Jurkat, Clone E6-1 (cell line): ENCODE data around the gene FGGY. TPM values are rescaled to one million over a fixed set of nuclear protein-coding genes. Genes with fewer than 3 reads are reported as not detected.
A peak's percentile ranks its signal among the peaks of the same experiment; 100 is the strongest.
"Not testable (repeated sequence)": the region's sequence is repeated elsewhere in the genome, so short reads cannot be mapped to it uniquely, and the experiment has no call there.

ENCODE experiments used
- DNase-seq: peaks from one replicate; pipeline ENCODE4 v3.0.0-alpha.2; 2011; ENCODE audit warnings: low read depth, low spot score
- H3K4me3 ChIP-seq: 2 replicates; pipeline ENCODE4 v1.5.1; 2011; ENCODE audit warnings: mild to moderate bottlenecking, low read length, control low read depth, moderate library complexity
- polyA plus RNA-seq: library from polyadenylated mRNA; unstranded; fragments of >200 nt; gene quantifications from one replicate; pipeline ENCODE4 v1.2.1, GENCODE V29; 2012; ENCODE audit warnings: missing spikeins; ENCODE audit not compliant: insufficient read length, insufficient read depth

Gene FGGY, protein sequence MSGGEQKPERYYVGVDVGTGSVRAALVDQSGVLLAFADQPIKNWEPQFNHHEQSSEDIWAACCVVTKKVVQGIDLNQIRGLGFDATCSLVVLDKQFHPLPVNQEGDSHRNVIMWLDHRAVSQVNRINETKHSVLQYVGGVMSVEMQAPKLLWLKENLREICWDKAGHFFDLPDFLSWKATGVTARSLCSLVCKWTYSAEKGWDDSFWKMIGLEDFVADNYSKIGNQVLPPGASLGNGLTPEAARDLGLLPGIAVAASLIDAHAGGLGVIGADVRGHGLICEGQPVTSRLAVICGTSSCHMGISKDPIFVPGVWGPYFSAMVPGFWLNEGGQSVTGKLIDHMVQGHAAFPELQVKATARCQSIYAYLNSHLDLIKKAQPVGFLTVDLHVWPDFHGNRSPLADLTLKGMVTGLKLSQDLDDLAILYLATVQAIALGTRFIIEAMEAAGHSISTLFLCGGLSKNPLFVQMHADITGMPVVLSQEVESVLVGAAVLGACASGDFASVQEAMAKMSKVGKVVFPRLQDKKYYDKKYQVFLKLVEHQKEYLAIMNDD
- 22.1 TPM for polyA plus RNA-seq

DNA sequence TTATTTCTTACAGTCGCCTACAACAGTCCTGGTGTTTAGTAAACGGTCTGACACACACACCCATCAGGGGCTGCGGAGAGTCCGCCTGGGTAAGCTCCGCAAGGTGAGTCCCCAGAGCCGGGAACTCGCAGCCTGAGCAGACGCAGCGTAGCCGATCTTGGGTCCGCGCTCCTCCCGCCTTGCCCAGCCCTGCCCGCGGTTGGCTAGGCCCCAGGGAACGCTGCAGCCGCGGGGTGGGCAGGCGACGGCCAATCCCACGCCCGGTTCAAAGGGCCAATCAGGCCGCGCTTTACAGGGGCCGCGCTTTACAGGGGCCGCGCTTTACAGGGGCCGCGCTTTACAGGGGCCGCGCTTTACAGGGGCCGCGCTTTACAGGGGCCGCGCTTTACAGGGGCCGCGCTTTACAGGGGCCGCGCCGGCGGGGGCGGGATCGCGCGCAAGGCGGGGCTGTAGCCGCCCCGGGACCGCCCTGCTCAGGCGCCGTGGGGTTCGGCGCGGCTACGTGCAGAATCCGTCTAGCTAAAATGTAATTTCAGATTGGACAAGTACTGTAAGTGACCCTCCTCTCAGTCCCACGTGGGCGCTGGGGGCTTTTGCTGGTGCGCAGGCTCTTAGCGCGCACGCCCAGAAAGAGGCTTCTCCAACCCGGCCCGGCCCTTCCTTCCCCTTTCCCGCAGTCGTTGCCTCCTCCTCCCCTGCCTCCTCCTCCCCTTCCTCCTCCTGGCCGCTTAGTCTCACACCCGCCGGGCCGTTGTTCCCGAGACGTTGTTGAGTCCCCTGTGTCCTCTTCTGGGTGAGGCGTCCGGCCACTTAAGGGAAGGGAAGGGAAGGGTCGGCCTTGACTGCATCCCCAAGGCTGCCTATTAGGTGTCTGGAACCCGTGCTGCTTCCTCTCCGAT, at the start of gene FGGY:
FGGY (plus strand) TSS at position 737 of the 899 bp plus-strand sequence. CDS start 24,456 bp downstream, outside the sequence.
- DNase-seq: peak; percentile 86
- H3K4me3 ChIP-seq: peak within 1 kb of the TSS; percentile 91

DNA sequence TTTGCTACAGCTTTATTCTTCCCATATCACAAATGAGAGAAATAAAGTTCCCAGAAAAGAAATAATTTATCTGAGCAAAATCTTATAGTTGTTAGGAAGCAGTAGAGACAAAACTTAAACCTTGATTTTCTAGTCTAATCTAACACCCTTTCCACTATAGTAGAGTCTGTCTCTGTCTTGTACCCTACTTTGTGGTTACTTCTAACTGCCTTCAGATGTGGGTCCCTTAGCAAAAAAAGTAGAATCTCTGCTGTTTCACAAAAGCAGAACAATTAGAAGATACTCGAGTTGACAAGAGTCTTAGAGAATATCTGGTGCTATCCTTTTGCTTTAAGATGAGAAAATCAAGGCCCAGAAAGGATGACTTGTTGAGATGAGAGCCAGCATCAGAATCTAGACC, 48.1 kb upstream of the FGGY start:
- no peak overlapping the region for H3K4me3 ChIP-seq
- peak; percentile 39 for DNase-seq

DNA sequence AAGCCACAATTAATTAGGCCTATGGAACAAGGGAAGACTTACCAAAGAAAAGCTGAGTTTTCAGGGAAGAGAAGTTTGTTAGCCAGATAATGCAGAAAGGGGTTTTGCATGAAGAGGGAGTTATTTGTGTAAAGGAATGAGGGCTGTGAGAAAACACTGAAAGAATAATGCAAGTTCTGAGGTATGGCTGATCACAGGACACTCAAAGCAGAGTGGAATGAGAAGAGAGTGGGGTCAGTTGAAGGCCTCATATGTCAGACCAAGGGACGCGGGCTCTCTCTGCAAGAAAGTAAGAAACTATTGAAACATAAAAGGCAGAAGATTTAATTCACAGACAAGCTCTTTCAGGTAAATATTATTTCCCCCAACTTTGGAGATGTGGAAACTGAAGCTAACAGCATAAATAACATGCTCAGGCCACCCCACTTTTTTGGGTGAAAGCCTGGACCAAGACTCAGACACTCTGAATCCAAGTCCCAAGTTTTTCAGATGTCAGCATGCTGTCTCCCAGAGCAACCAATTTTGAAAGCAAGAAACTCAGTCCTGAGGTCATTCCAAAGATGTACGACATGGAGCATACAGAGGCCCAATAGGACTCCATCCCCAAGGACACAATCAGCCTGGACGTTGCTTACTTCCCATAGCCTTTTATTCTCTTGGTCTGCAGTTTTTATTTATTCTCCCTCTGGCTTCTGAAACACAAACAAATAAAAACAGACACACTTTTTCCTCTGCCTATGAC, 47.3 kb upstream of the FGGY start:
- no peak for DNase-seq
- H3K4me3 ChIP-seq: no peak overlapping the region

DNA sequence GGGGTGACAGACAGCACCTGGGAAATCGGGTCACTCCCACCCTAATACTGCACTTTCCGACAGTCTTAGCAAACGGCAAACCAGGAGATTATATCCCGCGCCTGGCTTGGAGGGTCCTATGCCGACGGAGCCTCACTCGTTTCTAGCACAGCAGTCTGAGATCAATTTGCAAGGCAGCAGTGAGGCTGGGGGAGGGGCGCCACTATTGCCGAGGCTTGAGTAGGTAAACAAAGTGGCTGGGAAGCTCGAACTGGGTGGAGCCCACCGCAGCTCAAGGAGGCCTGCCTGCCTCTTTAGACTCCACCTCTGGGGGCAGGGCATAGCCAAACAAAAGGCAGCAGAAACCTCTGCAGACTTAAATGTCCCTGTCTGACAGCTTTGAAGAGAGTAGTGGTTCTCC, 45.8 kb upstream of the FGGY start:
- not testable (repeated sequence) for H3K4me3 ChIP-seq, DNase-seq

DNA sequence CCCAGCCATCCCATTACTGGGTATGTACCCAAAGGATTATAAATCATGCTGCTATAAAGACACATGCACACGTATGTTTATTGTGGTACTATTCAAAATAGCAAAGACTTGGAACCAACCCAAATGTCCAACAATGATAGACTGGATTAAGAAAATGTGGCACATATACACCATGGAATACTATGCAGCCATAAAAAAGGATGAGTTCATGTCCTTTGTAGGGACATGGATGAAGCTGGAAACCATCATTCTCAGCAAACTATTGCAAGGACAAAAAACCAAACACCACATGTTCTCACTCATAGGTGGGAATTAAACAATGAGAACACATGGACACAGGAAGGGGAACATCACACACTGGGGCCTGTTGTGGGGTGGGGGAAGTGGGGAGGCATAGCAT, 40.5 kb upstream of the FGGY start:
- H3K4me3 ChIP-seq, DNase-seq: not testable (repeated sequence)

DNA sequence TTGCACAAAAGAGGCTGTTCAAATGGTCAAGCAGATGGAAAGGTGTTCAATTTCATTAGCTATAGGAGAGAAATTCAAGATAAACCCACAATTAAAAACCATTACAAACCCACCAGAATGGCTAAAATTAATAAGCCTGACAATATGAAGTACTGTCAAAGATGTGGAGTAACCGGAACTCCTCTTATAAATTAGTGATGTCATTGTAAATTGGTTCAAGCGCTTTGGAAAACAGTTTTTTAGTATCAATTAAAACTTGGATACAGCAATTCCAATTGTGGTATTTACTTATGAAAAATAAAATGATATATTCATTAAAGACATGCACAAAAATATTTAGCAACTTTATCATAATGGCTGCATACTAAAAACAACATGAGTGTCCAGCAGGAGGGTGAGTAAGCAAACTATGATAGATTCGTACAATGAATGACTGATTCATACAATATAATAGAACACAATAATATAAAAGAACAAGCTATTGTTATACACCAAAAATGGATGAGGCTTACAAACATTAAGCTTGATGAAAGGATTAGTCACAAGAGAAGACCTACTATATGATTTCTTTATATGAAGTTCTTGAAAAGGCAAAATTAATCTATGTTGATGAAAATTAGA, 38.4 kb upstream of the FGGY start:
- DNase-seq: no peak
- no peak overlapping the region for H3K4me3 ChIP-seq

DNA sequence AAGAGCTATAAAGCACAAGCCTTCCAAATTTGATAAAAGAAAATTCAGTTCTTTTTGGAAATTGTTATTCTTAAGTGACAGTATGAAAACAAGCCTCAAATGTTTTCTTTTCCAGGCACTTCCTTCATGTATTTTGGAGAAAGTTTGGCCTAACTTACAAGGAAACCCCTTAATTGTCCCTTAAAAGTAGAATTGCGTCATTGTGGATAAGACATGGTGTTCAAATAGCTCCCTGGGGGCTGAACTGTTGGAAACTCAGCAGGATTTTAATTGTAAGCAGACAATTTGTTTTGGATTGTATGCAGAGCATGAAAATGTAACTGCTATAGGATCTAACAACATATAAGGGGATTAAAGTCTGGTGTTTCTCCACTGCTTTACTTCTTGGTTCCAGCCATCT, 35.4 kb upstream of the FGGY start:
- H3K4me3 ChIP-seq: no peak overlapping the region
- DNase-seq: no peak

DNA sequence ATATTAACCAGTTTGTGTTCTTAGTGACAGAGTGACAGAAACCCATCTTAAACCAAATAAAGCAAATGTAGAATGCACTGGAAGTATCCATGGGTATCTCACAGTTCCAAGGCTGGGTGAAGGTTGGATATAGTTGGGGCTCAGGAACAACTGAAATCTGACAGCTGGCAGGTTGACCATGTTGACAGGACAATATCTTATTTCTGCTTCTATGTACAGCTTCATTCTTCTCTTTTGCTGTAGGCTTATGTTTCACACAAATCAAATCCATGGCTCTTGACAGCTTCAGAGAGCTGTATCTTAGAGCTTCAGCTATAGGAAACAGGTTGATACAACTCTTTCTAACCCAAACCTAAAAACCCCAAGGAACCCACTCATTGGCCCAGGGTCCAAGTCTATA, 34.3 kb upstream of the FGGY start:
- H3K4me3 ChIP-seq: no peak overlapping the region
- DNase-seq: no peak

DNA sequence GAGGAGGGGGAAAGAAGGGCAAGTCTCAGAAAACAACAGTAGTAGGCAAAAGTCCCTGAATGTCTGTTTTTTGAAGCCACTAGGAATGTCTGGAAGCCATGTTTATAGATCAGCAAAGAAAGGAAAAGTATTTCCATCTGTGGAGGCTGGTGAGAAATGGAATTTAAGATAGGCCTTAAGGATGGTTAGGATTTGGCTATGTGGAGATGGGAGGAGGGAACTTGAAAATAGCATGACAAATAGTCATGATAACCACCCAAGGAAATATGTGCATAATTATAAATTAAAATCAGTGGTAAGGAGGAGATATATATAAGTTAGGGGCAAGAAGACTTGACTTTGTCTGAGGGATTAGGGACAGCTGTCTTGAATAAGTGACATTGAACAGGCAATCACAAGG, 33.8 kb upstream of the FGGY start:
- H3K4me3 ChIP-seq: no peak overlapping the region
- DNase-seq: no peak

DNA sequence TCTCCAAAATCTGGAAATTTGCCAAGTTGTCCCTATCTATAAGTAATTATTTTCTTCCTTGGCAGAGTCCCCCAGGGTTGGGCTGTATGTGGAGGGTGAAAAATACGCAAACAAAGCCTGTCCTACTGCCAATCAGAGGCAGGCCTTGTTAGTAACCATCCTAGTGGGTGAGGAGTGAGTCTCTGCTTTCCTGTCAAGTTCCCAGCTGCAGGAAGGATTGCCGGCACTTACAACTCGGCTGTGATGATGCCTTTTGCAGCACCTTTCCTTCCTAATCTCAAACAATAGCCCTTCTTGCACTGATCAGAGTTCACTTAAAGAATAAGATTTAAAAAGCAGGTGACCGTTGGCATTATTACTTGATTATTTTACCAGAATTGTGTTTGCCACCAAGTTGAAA, 31.3 kb upstream of the FGGY start:
- no peak for DNase-seq
- no peak overlapping the region for H3K4me3 ChIP-seq

DNA sequence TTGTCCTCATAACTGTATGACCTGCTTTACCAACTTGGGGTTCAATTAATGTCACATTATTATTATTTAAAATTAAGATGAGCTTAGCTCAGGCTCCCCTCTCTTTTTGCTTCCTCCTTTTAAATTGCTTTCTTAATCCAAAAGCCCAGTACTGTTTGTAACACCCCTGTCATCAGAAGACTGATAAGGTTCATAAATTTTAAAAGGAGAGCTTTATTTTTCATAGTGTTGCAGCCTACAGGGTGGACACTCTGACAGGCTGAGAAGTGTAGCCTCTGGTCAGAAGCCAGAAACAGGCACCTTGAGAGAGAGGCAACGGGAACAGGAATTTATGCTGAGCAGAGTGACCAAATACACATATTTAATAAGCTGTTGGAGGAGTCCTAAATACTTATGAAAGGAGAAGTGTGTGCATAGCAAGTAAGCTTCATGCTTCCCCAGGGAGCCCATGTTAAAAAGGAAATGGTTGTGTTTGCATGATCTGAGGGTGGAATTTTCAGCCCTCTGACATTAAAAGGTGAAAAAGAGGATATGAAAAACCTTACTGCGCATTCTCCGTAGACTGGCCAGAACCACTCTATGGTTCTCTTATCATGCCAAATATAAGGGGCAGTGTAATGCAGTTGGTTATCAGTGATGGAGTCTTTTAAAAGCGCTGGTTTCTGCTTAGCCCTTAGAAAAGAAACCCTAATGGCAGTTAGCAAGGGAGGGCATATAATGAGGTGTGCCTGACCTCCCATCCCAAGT, 30.5 kb upstream of the FGGY start:
- H3K4me3 ChIP-seq: no peak overlapping the region
- DNase-seq: no peak

DNA sequence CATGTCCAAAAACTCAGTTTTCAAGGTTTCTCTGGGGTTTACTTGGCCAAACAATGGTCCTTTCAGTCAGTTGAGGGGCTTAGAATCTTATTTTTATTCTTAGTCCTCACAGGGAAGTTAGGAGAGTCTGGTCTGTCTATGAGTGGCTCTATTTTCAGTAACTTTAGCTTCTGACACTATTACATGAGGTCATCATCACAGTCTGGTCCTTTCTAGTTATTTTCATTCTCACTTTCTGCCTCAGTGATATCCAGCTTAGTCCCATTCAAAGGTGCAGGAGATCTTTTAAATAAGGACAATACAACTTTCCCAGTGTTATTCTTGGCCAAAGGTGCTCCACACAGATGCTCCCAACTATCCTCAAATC, 30.0 kb upstream of the FGGY start:
- no peak overlapping the region for H3K4me3 ChIP-seq
- DNase-seq: no peak

DNA sequence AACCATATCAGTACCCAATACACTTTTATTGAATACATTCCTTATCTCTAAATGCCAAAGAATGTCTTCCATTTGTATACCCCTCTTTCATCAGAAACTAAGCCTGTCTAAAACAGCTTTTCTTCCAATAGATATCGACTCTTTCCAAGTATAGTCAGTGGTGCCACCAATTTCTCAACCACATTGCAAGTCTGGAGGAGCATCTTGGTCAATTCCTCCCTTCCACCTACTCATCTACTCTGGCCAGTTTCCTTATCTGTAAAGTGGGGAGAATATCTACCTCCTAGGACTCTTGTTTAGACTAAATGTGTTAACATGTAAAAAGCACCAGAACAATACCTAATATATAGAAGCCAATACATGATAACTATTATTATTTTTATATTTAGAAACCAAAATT, 28.5 kb upstream of the FGGY start:
- H3K4me3 ChIP-seq: no peak overlapping the region
- no peak for DNase-seq

DNA sequence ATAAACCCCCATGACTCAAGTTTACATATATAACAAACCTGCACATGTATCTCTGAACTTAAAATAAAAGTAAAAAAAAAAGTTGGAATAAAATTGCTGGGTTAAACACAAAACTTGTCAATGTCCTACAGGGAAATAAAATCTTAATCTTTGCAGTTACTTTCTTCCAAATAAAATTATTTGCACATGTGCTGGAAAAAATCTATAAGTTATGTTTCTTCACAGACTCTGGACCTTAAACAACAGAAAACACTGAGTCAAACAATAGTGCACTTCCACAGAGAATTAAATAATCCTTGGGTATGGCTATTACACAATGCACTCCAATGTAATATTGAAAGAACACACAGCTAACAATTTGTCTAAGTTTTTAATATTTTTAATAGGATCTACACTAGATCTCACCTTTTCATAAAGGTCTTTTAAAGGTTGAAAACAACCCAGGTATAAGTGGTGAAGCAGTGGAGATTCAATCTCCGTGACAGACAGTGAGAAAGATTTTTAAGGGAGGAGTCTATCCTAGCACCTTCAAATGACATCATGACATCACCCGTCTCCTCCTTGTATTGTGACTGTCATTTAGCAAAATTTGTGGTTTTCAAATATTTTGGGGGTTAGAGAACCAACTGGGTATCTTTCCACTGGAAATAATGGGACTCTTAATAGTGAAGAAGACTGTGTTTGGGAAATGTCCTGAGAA, 25.2 kb upstream of the FGGY start:
- no peak overlapping the region for H3K4me3 ChIP-seq
- DNase-seq: no peak

DNA sequence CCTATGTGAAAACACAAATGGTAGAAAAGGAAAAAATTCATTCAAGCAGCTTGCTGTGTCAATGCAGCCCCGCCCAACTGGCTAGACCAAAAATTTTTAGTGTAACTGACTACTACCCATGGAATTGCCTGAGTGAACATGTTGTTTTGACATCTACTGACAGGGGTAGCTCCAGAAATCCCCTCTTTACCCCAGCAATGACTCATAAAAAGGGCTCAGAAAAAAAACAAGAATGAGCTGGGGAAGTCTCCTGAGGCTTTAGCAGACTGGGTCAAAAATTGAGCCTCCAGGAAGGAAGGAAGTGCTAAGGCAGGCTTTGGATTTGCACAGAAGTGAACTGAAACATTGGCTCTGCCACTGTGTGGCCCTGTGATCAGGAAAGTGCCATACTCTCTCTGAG, 24.4 kb upstream of the FGGY start:
- no peak for DNase-seq
- no peak overlapping the region for H3K4me3 ChIP-seq

DNA sequence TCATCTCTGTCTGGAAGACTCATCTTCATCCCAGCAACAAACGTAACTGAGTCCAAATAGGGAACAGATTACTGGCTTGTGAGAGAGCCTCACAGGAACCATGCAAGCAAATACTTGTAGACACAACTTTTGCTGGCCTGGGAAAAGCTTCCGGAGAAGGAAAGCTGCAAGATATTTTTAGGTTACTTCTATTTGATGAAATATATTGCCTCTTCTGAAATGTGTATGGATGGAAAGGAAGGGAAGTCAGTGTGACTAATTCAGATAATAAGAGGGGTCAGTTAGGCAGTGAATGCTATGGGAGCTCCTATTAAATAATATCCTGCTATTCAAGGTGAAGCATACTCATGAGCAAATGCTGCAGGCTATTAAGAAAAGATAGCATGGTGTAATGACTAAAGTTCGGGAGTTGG, 20.4 kb upstream of the FGGY start:
- no peak for DNase-seq
- no peak overlapping the region for H3K4me3 ChIP-seq

DNA sequence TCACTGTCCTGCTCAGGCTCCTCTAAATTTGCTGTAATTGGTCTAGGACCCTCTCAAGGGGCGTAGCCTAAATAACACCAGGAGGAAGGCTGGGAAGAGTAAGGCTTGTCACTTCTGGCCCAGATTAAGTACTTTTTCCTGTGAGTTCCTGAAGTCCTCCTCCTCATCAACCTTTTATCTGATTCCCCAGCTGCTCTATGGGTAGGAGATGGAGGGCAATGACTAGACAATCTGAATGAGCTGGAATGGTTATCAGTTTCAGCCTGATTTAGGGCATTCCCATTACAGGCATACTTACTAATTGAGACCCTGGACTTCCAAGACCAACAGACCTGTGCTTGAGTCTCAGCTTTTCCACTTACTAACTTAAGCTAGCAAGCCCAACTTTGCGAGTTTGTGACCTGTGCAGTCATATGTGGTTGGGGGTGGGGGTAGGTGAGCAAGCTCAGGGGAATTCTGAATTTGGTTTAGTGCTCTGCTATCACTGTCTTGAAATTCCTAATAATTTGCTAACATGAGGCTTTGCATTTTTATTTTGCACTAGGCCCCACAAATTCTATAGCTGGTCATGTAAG, 18.0 kb upstream of the FGGY start:
- no peak for DNase-seq
- H3K4me3 ChIP-seq: no peak overlapping the region
